NT2/D1 (cell line): ENCODE results near the gene SOX5.

ENCODE experiments used
- SUZ12 ChIP-seq: IDR thresholded peaks from 2 replicates; pipeline ENCODE4 v1.6.1; 2011; ENCODE audit not compliant: insufficient read length, insufficient read depth; ENCODE audit errors: extremely low read depth
- YY1 ChIP-seq: IDR thresholded peaks from 2 replicates; pipeline ENCODE4 v1.6.1; 2011; ENCODE audit not compliant: insufficient read length, insufficient read depth
- ZNF274 ChIP-seq: IDR thresholded peaks from 2 replicates; pipeline ENCODE4 v1.6.1; 2011; ENCODE audit warnings: mild to moderate bottlenecking, low read depth, low read length

GRCh38 chr12:23657598-23657997 lies 291.9 kb downstream of the SOX5 start:
- TF ChIP-seq ZNF274 (no peak), YY1 (no peak), SUZ12 (no peak)
